ENCODE data around the gene MRNIP. TPM values are rescaled to one million over a fixed set of nuclear protein-coding genes. Genes with fewer than 3 reads are reported as not detected.
A peak's percentile ranks its signal among the peaks of the same experiment; 100 is the strongest.

The MRNIP gene
- total and polyA plus RNA-seq, 5 donors, result 12.3 to 20.5 (median 18.2) TPM

- Histone ChIP-seq H3K4me1 (ENCODE audit: control insufficient read depth, insufficient read depth, low read length) (peaks cover 7% of the 10 kb centered on the region), H3K4me3 (ENCODE audit: low read length) (peak within 1 kb of the TSS; percentile 82), H3K9me3 (ENCODE audit: control insufficient read depth, low read length) (no peaks in the 10 kb centered on the region), H3K27me3 (ENCODE audit: control insufficient read depth, insufficient read depth) (no peaks in the 10 kb centered on the region), H3K27ac (ENCODE audit: low read length) (peak within 1 kb of the TSS; percentile 90)
- DNase-seq, result peak; percentile 79 to 93 (median 92)
- intact Hi-C loops (cut with DNase I), result no loop called here
- under 1% methylated on average over 108 of the region's 108 CpGs for WGBS
- peak; percentile 83 to 91 for ATAC-seq
Observed at GRCh38 chr5:179806250-179807048, 52.2 kb downstream of the MRNIP start, which contains the start of gene MGAT4B. Gene MGAT4B, minus strand, starts transcription at chr5:179806866. Its CDS starts 283 bp downstream, at chr5:179806583.

- Histone ChIP-seq H3K4me1 (ENCODE audit: control insufficient read depth, insufficient read depth, low read length) (peaks cover 7% of the 10 kb centered on the region), H3K4me3 (ENCODE audit: low read length) (peak overlapping the region; percentile 82), H3K27ac (ENCODE audit: low read length) (peak overlapping the region; percentile 61), H3K9me3 (ENCODE audit: control insufficient read depth, low read length) (no peaks in the 10 kb centered on the region), H3K27me3 (ENCODE audit: control insufficient read depth, insufficient read depth) (no peaks in the 10 kb centered on the region)
- DNase-seq (peak; percentile 59 to 86 (median 84)), ATAC-seq (peak; percentile 41 to 49)
- intact Hi-C loops (cut with DNase I), result no loop called here
- WGBS, result 4% methylated on average over 65 of the region's 65 CpGs
Observed at GRCh38 chr5:179805529-179806249, 52.9 kb downstream of the MRNIP start.

GRCh38 chr5:179805070-179805528 is 53.5 kb downstream of the MRNIP start:
- intact Hi-C loops (cut with DNase I), result no loop called here
- Histone ChIP-seq H3K4me3 (ENCODE audit: low read length) (peak overlapping the region; percentile 82), H3K27me3 (ENCODE audit: control insufficient read depth, insufficient read depth) (no peaks in the 10 kb centered on the region), H3K4me1 (ENCODE audit: control insufficient read depth, insufficient read depth, low read length) (peaks cover 7% of the 10 kb centered on the region), H3K27ac (ENCODE audit: low read length) (no peak overlapping the region), H3K9me3 (ENCODE audit: control insufficient read depth, low read length) (no peaks in the 10 kb centered on the region)
- DNase-seq, result no peak
- WGBS, result 58% methylated on average over 9 of the region's 9 CpGs
- ATAC-seq, result peak; percentile 0

GRCh38 chr5:179804555-179804947 is 54.1 kb downstream of the MRNIP start:
- ATAC-seq, result no peak
- intact Hi-C loops (cut with DNase I), result no loop called here
- H3K27me3 ChIP-seq (ENCODE audit: control insufficient read depth, insufficient read depth), result no peaks in the 10 kb centered on the region
- no peak overlapping the region for H3K27ac ChIP-seq (ENCODE audit: low read length)
- no peak for DNase-seq
- H3K9me3 ChIP-seq (ENCODE audit: control insufficient read depth, low read length), result no peaks in the 10 kb centered on the region
- WGBS, result 88% methylated on average over 8 of the region's 8 CpGs
- H3K4me1 ChIP-seq (ENCODE audit: control insufficient read depth, insufficient read depth, low read length), result peaks cover 7% of the 10 kb centered on the region
- no peak overlapping the region for H3K4me3 ChIP-seq (ENCODE audit: low read length)

- Histone ChIP-seq H3K4me1 (ENCODE audit: control insufficient read depth, insufficient read depth, low read length) (peaks cover 7% of the 10 kb centered on the region), H3K27ac (ENCODE audit: low read length) (no peak overlapping the region), H3K4me3 (ENCODE audit: low read length) (no peak overlapping the region), H3K9me3 (ENCODE audit: control insufficient read depth, low read length) (no peaks in the 10 kb centered on the region), H3K27me3 (ENCODE audit: control insufficient read depth, insufficient read depth) (no peaks in the 10 kb centered on the region)
- WGBS, result 67% methylated on average over 18 of the region's 18 CpGs
- intact Hi-C loops (cut with DNase I), result no loop called here
- ATAC-seq, result no peak
- peak in 2 of 3 donors; percentile 60 to 66 for DNase-seq
Observed at GRCh38 chr5:179803651-179804554, 54.7 kb downstream of the MRNIP start.

DNA sequence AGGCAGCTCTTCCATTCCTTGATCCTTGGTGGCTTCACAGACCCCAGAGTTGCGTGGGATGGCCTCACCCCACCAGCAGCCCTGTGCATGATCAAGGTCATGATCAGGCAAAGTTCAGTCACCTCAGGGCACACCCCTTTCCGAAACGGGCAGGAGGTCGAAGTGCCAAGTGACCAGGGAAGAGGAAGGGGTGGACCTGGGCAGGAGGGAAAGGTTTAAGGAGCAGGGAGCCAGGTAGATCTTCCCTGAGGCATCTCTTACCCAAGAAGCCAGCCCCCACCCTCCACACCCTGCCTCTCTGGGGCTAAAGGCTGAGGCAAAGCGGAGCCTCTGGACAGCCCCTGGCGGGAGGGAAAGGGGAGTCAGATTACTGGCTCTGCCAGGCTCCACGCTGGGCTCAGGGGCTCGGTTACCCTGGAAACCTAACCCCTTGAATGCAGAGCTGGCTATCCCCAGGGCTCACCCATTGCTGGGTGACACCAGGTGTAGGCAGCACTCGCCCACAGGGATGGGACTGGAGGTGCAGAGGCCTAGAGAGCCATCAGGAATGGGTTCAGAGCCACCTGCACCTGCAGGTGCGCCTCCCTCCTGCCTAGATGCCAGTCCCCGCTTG is 55.6 kb downstream of the MRNIP start:
- H3K27me3 ChIP-seq (ENCODE audit: control insufficient read depth, insufficient read depth), result no peaks in the 10 kb centered on the region
- 76% methylated on average over 11 of the region's 11 CpGs for WGBS
- H3K4me1 ChIP-seq (ENCODE audit: control insufficient read depth, insufficient read depth, low read length), result peaks cover 7% of the 10 kb centered on the region
- H3K9me3 ChIP-seq (ENCODE audit: control insufficient read depth, low read length), result no peaks in the 10 kb centered on the region
- DNase-seq (peak in 1 of 3 donors; percentile 52), ATAC-seq (no peak)
- no peak overlapping the region for H3K27ac ChIP-seq (ENCODE audit: low read length)
- intact Hi-C loops (cut with DNase I), result no loop called here
- no peak overlapping the region for H3K4me3 ChIP-seq (ENCODE audit: low read length)

GRCh38 chr5:179802207-179802883 is 56.3 kb downstream of the MRNIP start:
- Histone ChIP-seq H3K27me3 (ENCODE audit: control insufficient read depth, insufficient read depth) (no peaks in the 10 kb centered on the region), H3K9me3 (ENCODE audit: control insufficient read depth, low read length) (no peaks in the 10 kb centered on the region), H3K4me3 (ENCODE audit: low read length) (no peak overlapping the region), H3K27ac (ENCODE audit: low read length) (no peak overlapping the region), H3K4me1 (ENCODE audit: control insufficient read depth, insufficient read depth, low read length) (peaks cover 7% of the 10 kb centered on the region)
- DNase-seq (peak in 2 of 3 donors; percentile 57 to 64), ATAC-seq (no peak)
- 88% methylated on average over 19 of the region's 19 CpGs for WGBS
- intact Hi-C loops (cut with DNase I), result no loop called here

DNA sequence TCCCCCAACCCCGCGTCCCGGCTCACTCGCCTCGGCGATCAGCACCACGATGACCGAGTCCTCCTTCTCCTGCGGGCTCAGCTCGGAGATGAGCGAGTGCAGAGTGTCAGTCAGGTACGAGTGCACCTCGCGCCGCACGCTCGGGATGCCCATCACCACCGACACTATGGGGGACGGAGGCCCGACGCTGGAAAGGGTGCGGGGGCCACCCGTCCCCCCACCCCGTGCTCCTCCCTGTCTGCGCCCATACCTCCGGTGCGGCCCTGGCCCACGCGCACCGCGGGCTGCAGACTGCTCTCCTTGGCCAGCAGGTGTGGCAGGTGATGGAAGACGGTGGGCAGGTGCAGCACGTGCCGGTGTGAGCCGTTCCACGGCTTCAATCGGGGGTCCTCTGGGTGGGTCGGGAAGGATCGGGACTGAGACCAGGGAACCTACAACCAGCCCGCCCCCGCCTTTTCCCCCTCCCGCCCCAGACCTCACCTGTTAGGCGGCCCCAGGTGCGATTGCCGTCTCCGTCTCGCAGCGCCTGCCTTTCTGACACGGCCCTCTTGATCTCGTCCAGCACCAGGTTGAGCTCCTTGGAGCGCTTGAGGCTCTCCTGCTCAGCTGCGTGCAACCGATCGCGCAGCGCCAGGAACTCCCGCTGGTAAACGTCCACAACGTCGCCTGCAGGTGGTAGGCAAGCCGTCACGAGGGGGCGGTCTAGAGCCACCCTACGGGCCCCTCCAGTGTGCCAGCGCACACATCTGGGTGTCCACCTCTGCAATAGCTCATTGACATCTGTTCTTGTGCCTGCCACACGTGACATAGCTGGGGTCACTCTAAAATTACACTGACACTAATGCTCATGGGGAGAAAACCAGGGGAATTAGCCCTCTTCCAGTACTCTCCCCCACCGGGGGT is 57.1 kb downstream of the MRNIP start:
- 68% methylated on average over 67 of the region's 67 CpGs for WGBS

DNA sequence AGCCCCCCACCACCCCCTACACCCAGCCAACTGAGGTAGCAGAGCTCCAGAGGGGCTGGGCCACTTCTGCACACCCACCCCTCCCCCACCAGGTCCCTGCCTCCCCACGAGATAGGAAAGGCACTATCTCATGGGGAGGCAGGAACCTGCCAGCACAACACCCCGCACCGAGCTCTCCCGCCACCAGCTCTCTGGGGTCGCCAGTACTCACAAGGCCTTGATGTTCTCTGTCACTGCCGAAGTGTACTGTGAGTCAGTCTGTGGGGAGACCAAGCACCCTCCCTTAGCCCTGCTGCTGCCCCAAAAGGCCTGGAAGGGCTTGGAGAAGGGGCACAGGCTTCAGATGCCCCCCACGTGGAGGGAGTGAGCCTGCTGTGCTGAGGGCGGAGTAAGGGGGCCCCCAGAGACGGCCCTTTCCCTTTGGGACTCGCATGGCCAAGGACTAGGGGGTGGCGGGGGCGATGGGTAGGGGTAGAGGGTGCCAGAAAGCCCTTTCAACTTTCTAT is 57.9 kb downstream of the MRNIP start:
- Histone ChIP-seq H3K4me1 (ENCODE audit: control insufficient read depth, insufficient read depth, low read length) (peaks cover 7% of the 10 kb centered on the region), H3K27ac (ENCODE audit: low read length) (no peak overlapping the region), H3K27me3 (ENCODE audit: control insufficient read depth, insufficient read depth) (no peaks in the 10 kb centered on the region), H3K9me3 (ENCODE audit: control insufficient read depth, low read length) (no peaks in the 10 kb centered on the region), H3K4me3 (ENCODE audit: low read length) (no peak overlapping the region)
- DNase-seq (peak in 2 of 3 donors; percentile 16 to 56), ATAC-seq (no peak)
- 79% methylated on average over 12 of the region's 12 CpGs for WGBS
- intact Hi-C loops (cut with DNase I), result no loop called here

More for the DNA sequence above, 57.1 kb downstream of the MRNIP start:
- Histone ChIP-seq H3K27me3 (ENCODE audit: control insufficient read depth, insufficient read depth) (no peaks in the 10 kb centered on the region), H3K27ac (ENCODE audit: low read length) (no peak overlapping the region), H3K4me1 (ENCODE audit: control insufficient read depth, insufficient read depth, low read length) (peaks cover 7% of the 10 kb centered on the region), H3K4me3 (ENCODE audit: low read length) (no peak overlapping the region), H3K9me3 (ENCODE audit: control insufficient read depth, low read length) (no peaks in the 10 kb centered on the region)
- ATAC-seq (peak; percentile 8 to 36), DNase-seq (peak; percentile 82 to 91 (median 91))
- intact Hi-C loops (cut with DNase I), result no loop called here
